HG03060 (cell line): ENCODE results near the gene COPS4.
A peak's percentile ranks its signal among the peaks of the same experiment; 100 is the strongest.

Experiments used
- ATAC-seq: cut with Tn5 transposase; IDR thresholded peaks from one replicate; pipeline ENCODE4 v1.9.1; 2021; ENCODE audit warnings: low read depth, moderate number of reproducible peaks; ENCODE audit not compliant: unreplicated experiment

The COPS4 gene

DNA sequence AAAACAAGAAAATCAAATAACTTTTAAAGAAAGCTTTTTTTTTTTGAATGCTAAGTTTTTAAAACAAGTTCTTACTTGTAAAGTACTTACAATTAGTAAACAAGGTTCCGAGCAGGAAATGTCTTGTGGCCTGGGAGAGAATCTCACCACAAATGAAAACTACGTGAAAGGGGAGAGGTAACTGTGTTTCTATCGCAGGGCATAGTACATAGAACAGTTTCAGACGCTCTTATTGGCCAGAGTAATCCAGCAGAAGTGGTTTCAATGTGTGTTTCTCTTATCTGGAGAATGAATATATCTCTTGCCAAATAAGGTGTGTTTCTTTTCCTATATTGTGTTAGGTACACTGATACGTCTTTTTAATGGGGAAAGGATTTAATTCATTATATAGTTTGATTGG is 79.6 kb downstream of the COPS4 start, which contains the start of gene PLAC8:
Gene PLAC8 (minus strand): TSS at position 154 of the 400 bp plus-strand sequence. CDS start 6,808 bp downstream, outside the sequence.
- ATAC-seq = peak; percentile 41

DNA sequence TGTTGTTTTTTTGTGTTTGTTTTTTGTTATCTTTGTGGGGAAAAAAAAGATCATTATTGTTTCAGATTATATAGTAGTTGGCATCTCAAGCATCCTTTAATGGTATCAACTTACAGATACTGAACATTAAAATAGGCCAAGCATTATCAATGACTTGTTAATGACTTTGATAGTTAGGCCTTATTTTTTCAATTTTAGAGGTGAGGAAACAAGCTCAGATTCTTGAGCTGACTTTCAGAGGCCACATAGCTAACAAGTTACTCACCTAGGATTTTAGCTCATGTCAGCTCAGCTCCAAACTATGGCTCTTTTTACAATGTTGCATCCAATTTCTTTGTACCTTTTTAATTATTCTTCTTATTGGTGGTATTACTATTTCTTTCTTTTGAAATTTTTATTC is 80.0 kb downstream of the COPS4 start:
- no peak for ATAC-seq

DNA sequence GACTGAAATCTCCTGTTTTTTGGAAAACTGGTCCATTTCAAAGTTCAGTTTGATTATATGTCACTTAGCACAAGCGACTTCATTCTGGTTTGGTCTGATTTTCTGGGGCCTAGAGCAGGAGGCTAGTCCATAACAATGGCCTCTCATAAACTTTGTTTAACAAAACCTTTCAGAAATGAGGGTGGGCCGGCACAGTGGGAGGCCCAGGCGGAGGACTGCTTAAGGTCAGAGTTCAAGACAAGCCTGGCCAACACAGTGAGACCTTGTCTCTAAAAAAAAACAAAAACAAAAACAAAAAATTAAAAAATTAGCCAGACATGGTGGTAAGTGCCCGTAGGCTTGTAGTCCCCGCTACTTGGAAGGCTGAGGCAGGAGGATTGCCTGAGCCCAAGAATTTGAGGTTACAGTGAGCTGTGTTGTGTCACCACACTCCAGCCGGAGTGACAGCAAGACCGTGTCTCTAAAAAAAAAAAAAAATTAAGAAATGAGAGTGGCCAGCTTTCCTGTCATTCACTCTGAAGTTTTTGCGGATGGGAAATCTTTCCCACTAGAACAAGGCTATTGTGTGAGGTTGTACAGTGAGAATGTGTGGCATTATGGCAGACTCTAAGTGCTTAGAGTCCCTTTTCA is 80.8 kb downstream of the COPS4 start:
- no peak for ATAC-seq

DNA sequence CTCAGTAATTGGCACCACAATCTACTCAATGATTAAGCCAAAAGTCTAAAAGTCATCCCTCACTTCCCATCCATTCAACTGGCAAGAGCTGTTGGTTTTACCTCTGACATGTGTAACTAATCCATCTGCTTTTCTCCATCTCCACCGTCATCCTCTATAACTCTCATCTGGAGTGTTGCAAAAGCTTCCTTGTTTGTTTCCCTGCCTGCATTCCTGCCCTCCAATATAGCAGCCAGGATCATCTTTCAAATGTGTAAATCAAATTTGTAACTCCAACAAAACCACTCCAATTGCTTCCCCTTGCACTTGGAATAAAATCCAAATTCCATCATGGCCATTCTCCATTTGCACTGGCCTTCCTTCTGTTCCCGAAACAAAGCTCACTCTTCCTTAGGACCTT is 83.9 kb downstream of the COPS4 start:
- ATAC-seq = no peak

DNA sequence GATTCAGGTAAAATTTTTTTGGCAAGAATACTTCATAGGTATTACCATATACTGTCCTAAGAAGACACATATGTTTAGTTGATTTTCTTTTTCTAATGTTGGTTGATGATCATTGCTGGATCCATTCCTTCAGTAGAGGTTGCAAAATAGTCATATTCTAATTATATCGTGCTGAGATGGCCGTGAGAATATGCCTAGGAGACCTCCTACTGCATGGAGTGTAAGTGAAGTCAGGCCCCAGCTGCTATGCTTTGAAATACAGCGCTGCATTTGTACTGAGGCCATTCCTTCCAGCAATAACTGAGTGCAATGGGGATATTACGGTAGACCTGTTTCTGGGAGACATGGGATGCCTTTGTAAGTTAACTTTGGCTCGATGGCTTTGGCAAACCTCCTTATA is 86.3 kb downstream of the COPS4 start:
- no peak for ATAC-seq

DNA sequence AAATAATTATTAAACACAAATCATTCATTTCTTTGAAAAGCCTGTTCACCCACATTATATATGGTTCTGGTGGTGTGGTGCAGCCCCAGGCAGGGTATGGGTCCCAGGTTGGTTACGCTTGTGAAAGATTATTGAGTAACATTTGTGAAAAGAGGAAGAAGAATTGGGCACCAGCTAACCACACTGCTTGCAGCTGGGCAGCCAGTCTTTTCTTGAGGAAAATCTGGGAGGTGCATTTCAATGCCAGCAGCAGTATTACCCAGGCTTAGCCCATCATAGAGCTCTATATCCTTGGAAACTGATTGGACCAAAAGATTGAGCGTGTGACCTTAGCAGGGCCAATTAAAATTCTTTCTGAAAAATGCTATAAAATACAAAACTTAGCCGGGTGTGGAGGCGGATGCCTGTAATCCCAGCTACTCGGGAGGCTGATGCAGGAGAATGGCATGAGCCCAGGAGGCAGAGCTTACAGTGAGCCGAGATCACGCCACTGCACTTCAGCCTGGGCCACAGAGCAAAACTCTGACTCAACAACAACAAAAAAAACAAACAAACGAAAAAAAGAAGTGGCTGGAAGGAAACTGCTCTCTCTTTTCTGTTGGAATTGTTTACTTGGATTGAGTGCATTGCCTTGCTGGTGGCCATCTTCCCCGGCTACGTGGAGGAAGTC is 89.3 kb downstream of the COPS4 start:
- ATAC-seq = peak; percentile 74
